OCI-LY3 (cell line): ENCODE results near the gene ZMIZ1.

Experiments used
- H2AFZ ChIP-seq: fragments of 200-600, 300-600 bp; shearing (Covaris generic); 2 replicates; pipeline ENCODE4 v1.6.0; 2014; ENCODE audit warnings: antibody characterized with exemption, low read depth, low read length
- H3K27ac ChIP-seq: fragments of 200-600, 300-600 bp; sonication (generic); 2 replicates; pipeline ENCODE4 v1.5.1; 2014; ENCODE audit warnings: mild to moderate bottlenecking, low read length, moderate library complexity, mixed read lengths
- H3K27me3 ChIP-seq: fragments of 200-600, 300-600 bp; sonication (generic); 2 replicates; pipeline ENCODE4 v1.6.1; 2014; ENCODE audit warnings: low read depth, low read length, mixed read lengths
- H3K36me3 ChIP-seq: fragments of 200-600, 300-600 bp; sonication (generic); replicated peaks from 2 replicates; pipeline ENCODE3; 2014; ENCODE audit warnings: low read depth, low read length, mixed read lengths
- H3K4me1 ChIP-seq: fragments of 300-600, 200-600 bp; sonication (generic); 2 replicates; pipeline ENCODE4 v1.6.1; 2014; ENCODE audit warnings: low read length, mixed read lengths
- H3K4me2 ChIP-seq: fragments of 200-600, 300-600 bp; sonication (generic); 2 replicates; pipeline ENCODE4 v1.6.1; 2014; ENCODE audit warnings: low read length, mixed read lengths
- H3K4me3 ChIP-seq: fragments of 300-600, 200-600 bp; sonication (generic); 2 replicates; pipeline ENCODE4 v1.5.1; 2014; ENCODE audit warnings: antibody characterized with exemption, mild to moderate bottlenecking, low read length, moderate library complexity
- H3K79me2 ChIP-seq: fragments of 300-600, 200-600 bp; shearing (Covaris generic); 2 replicates; pipeline ENCODE4 v1.6.1; 2014; ENCODE audit warnings: mild to moderate bottlenecking, low read length, mixed read lengths
- H3K9ac ChIP-seq: fragments of 300-600, 200-600 bp; shearing (Covaris generic); 2 replicates; pipeline ENCODE4 v1.6.0; 2014; ENCODE audit warnings: mild to moderate bottlenecking, low read length, moderate library complexity
- H3K9me3 ChIP-seq: fragments of 200-600, 300-600 bp; shearing (Covaris generic); 2 replicates; pipeline ENCODE4 v1.6.1; 2014; ENCODE audit warnings: low read length, mixed read lengths; ENCODE audit not compliant: insufficient read depth
- H4K20me1 ChIP-seq: fragments of 200-600, 300-600 bp; sonication (generic); 2 replicates; pipeline ENCODE4 v1.6.1; 2016; ENCODE audit warnings: low read length, mixed read lengths; ENCODE audit not compliant: insufficient read depth
- EZH2phosphoT487 ChIP-seq: fragments of 200-600 bp; shearing (Covaris generic); IDR thresholded peaks from 2 replicates; pipeline ENCODE4 v1.6.1; 2018; ENCODE audit warnings: antibody characterized with exemption, mixed run types, low read depth
- TF ChIP-seq, protein P1 (sequence below): fragments of 200-600, 300-600 bp; sonication (generic); IDR thresholded peaks from 2 replicates; pipeline ENCODE4 v1.5.1; 2014; ENCODE audit warnings: antibody characterized with exemption, low read length, low read depth

The ZMIZ1 gene

DNA sequence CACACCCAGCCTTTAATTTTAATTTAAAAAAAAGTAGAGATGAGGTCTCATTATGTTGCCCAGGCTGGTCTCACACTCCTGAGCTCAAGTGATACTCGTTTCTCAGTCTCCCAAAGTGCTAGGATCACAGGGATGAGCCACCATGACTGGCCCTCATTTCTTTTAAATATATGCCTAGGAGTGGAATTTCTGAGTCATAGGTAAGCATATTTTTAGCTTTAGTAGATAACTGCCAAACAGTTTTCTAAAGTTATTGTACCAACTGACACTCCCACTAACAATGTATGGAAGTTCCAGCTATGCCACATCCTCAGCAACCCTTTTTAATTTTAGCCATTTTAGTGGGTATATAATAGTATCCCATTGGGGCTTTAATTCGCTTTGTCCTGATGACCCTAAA, 264.7 kb downstream of the ZMIZ1 start:
- Histone ChIP-seq H3K4me1 (peaks cover 11% of the 10 kb centered on the region), H3K79me2 (no peaks in the 10 kb centered on the region), H3K9ac (no peak overlapping the region), H3K36me3 (no peaks in the 10 kb centered on the region), H4K20me1 (no peaks in the 10 kb centered on the region), H3K27ac (no peak overlapping the region), H3K27me3 (no peaks in the 10 kb centered on the region), H3K4me2 (no peak overlapping the region), H3K4me3 (no peak overlapping the region), H2AFZ (no peak overlapping the region), H3K9me3 (0 out of 2 replicates have a peak, but pooled peaks cover 4% of the 10 kb centered on the region)
- no peak for TF ChIP-seq EZH2phosphoT487
- TF ChIP-seq, protein P1, sequence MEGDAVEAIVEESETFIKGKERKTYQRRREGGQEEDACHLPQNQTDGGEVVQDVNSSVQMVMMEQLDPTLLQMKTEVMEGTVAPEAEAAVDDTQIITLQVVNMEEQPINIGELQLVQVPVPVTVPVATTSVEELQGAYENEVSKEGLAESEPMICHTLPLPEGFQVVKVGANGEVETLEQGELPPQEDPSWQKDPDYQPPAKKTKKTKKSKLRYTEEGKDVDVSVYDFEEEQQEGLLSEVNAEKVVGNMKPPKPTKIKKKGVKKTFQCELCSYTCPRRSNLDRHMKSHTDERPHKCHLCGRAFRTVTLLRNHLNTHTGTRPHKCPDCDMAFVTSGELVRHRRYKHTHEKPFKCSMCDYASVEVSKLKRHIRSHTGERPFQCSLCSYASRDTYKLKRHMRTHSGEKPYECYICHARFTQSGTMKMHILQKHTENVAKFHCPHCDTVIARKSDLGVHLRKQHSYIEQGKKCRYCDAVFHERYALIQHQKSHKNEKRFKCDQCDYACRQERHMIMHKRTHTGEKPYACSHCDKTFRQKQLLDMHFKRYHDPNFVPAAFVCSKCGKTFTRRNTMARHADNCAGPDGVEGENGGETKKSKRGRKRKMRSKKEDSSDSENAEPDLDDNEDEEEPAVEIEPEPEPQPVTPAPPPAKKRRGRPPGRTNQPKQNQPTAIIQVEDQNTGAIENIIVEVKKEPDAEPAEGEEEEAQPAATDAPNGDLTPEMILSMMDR = no peak

DNA sequence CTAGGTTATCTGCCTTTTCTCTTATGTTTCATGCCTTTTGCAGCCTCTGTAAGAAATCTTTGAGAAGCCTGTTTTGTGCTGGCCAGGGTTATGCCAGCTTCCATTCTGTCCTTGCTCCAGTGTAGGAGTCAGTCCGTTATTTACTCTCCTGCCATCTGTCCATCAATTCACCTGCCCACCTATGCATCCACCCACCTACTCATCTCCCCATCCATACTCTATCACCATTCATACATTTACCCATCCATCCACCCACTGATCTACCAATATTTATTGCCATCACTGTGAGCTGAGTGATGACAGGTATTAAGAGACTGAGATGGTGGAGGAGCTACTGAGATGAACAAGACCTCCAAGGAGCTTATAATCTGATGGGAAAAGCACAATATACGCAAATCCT, 265.8 kb downstream of the ZMIZ1 start:
- Histone ChIP-seq H3K79me2 (no peaks in the 10 kb centered on the region), H3K4me1 (peaks cover 11% of the 10 kb centered on the region), H3K4me3 (no peak overlapping the region), H3K9ac (no peak overlapping the region), H3K36me3 (no peaks in the 10 kb centered on the region), H4K20me1 (no peaks in the 10 kb centered on the region), H3K27me3 (no peaks in the 10 kb centered on the region), H3K4me2 (no peak overlapping the region), H3K27ac (no peak overlapping the region), H2AFZ (no peak overlapping the region), H3K9me3 (0 out of 2 replicates have a peak, but pooled peaks cover 4% of the 10 kb centered on the region)
- no peak for TF ChIP-seq EZH2phosphoT487
- TF ChIP-seq, protein P1 = no peak

- Histone ChIP-seq H3K79me2 (no peaks in the 10 kb centered on the region), H2AFZ (no peak overlapping the region), H4K20me1 (no peaks in the 10 kb centered on the region), H3K27ac (no peak overlapping the region), H3K4me1 (peaks cover 11% of the 10 kb centered on the region), H3K9ac (no peak overlapping the region), H3K27me3 (no peaks in the 10 kb centered on the region), H3K9me3 (0 out of 2 replicates have a peak, but pooled peaks cover 4% of the 10 kb centered on the region), H3K4me3 (no peak overlapping the region), H3K36me3 (no peaks in the 10 kb centered on the region), H3K4me2 (no peak overlapping the region)
- TF ChIP-seq, protein P1 = no peak
- no peak for TF ChIP-seq EZH2phosphoT487
These were observed 266.3 kb downstream of the ZMIZ1 start for GRCh38 chr10:79335094-79335469.

GRCh38 chr10:79335470-79336235, 266.9 kb downstream of the ZMIZ1 start:
- no peaks in the 10 kb centered on the region for H3K27me3 ChIP-seq
- H3K36me3 ChIP-seq = no peaks in the 10 kb centered on the region
- H3K4me2 ChIP-seq = no peak overlapping the region
- H4K20me1 ChIP-seq = no peaks in the 10 kb centered on the region
- H2AFZ ChIP-seq = no peak overlapping the region
- 0 out of 2 replicates have a peak, but pooled peaks cover 4% of the 10 kb centered on the region for H3K9me3 ChIP-seq
- no peak overlapping the region for H3K27ac ChIP-seq
- H3K4me3 ChIP-seq = no peak overlapping the region
- H3K9ac ChIP-seq = no peak overlapping the region
- TF ChIP-seq, protein P1 = no peak
- no peak for TF ChIP-seq EZH2phosphoT487
- H3K79me2 ChIP-seq = no peaks in the 10 kb centered on the region
- H3K4me1 ChIP-seq = peaks cover 11% of the 10 kb centered on the region
